Stimulated activated CD8-positive, alpha-beta memory T cell treated with anti-CD3 and anti-CD28 coated beads, Interleukin-15, amount 100 ng/mL, for 1 hour (primary cell): ENCODE results near the gene PRR29.

ENCODE experiments used
- DNase-seq: peaks from one replicate; pipeline ENCODE4 v3.0.0-alpha.2; 2020; ENCODE audit warnings: low read depth

PRR29 gene

GRCh38 chr17:64042700-64043485 lies 44.7 kb downstream of the PRR29 start:
- DNase-seq: no peak

GRCh38 chr17:64045176-64045575 lies 47.0 kb downstream of the PRR29 start:
- DNase-seq: no peak

- no peak for DNase-seq
Observed at GRCh38 chr17:64048805-64049204, 50.7 kb downstream of the PRR29 start.

GRCh38 chr17:64051153-64051552 lies 53.0 kb downstream of the PRR29 start:
- no peak for DNase-seq

- no peak for DNase-seq
Observed at GRCh38 chr17:64053101-64053500, 55.0 kb downstream of the PRR29 start.
